Measurements from ENCODE around the gene ERCC6.

DNA sequence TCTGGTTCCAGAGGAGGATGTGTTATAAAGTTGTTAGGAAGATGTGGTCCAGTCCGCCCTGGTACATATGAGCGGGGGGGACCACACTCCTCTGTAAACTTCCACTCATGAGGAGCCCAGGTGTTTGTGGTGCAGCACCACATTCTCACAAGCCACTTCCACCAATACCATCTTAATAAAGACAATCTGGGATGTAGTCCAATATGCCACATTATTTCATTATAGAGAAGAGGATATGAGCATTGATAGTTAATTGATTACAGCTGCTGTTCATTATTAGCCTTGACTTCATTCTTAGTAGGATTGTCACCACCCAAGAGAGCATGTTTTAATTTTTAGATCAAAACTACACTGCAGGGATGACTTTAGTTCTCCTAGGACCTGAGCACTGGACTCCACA, 40.5 kb downstream of the ERCC6 start:
- no peak for TF ChIP-seq EP300 (IDR thresholded peaks at IDR 0.05; ENCODE audit: borderline replicate concordance)
- no peak for TF ChIP-seq TAF1 (IDR thresholded peaks at IDR 0.05; ENCODE audit: low read depth)
- TF ChIP-seq EGR1 (IDR thresholded peaks at IDR 0.05) = no peak
- TF ChIP-seq RAD21 (IDR thresholded peaks at IDR 0.05; ENCODE audit: low read depth) = no peak
- TF ChIP-seq YY1 (IDR thresholded peaks at IDR 0.05; ENCODE audit: low read depth) = no peak
- no peak for TF ChIP-seq FOXM1 (IDR thresholded peaks at IDR 0.05; ENCODE audit: borderline replicate concordance, low read depth)

Measured in Ishikawa (cell line).